ENCODE measurements around the gene CDH5. TPM values are rescaled to one million over a fixed set of nuclear protein-coding genes. Genes with fewer than 3 reads are reported as not detected.

The CDH5 gene
- polyA plus RNA-seq, 1 donor (not counting 4 experiments of a cell fraction or from before 2014, with no cell fraction given) = 0.05 TPM

GRCh38 chr16:66444049-66444481 is 77.6 kb downstream of the CDH5 start:
- no peaks in the 10 kb centered on the region for H3K9me3 ChIP-seq (ENCODE audit: control insufficient read depth, low read depth, low read length)
- H3K4me3 ChIP-seq (ENCODE audit: control insufficient read depth in 2 of 3, extremely low read depth in 1 of 3, insufficient read depth in 2 of 3, low read depth in 1 of 3, low read length in 3 of 3) = no peak overlapping the region
- no peaks in the 10 kb centered on the region for H3K36me3 ChIP-seq (ENCODE audit: control insufficient read depth in 2 of 2, extremely low read depth in 1 of 2, insufficient read depth in 2 of 2, low read length in 2 of 2)
- H2AFZ ChIP-seq (ENCODE audit: control insufficient read depth, low read length) = no peak overlapping the region
- no peak overlapping the region for H3K9ac ChIP-seq (ENCODE audit: control insufficient read depth, extremely low read depth, insufficient read depth, low read length)
- dilution Hi-C loops (cut with MboI; ENCODE audit: extremely low pct_ligation_motif_present, low sequenced_read_pairs) = no loop called here
- peaks cover 6% of the 10 kb centered on the region for H3K4me1 ChIP-seq (ENCODE audit: control insufficient read depth, extremely low read depth, insufficient read depth, low read length)
- H3K27ac ChIP-seq (ENCODE audit: control insufficient read depth, insufficient read depth, low read length) = no peak overlapping the region
- peaks cover 15% of the 10 kb centered on the region for H3K27me3 ChIP-seq (ENCODE audit: control insufficient read depth, extremely low read depth, insufficient read depth, low read length)
- H3K4me2 ChIP-seq (ENCODE audit: control insufficient read depth, extremely low read depth, insufficient read depth, low read depth, low read length) = no peak overlapping the region
- TF ChIP-seq EZH2 (IDR thresholded peaks at IDR 0.05; ENCODE audit: low read length) (no peak), CTCF (optimal IDR thresholded peaks at IDR 0.05 in 1 of 3, IDR thresholded peaks at IDR 0.05 in 1 of 3, conservative IDR thresholded peaks at IDR 0.05 in 1 of 3; ENCODE audit: extremely low read depth in 1 of 3, insufficient read depth in 2 of 3, low read length in 3 of 3) (peak in 1 of 3 experiments; percentile 15)
- H3K9me1 ChIP-seq (ENCODE audit: control insufficient read depth, extremely low read depth, insufficient read depth, low read length) = no peaks in the 10 kb centered on the region
- no peaks in the 10 kb centered on the region for H3K79me2 ChIP-seq (ENCODE audit: control insufficient read depth, insufficient read depth, low read length)
- FAIRE-seq (no peak), DNase-seq (ENCODE audit: low read depth, low spot score) (no peak)
- H4K20me1 ChIP-seq (ENCODE audit: control insufficient read depth, extremely low read depth, insufficient read depth, low read length) = no peaks in the 10 kb centered on the region

GRCh38 chr16:66446737-66447136 is 80.2 kb downstream of the CDH5 start:
- FAIRE-seq (no peak), DNase-seq (ENCODE audit: low read depth, low spot score) (no peak)
- Histone ChIP-seq H3K9me1 (ENCODE audit: control insufficient read depth, extremely low read depth, insufficient read depth, low read length) (no peaks in the 10 kb centered on the region), H3K4me1 (ENCODE audit: control insufficient read depth, extremely low read depth, insufficient read depth, low read length) (peaks cover 4% of the 10 kb centered on the region), H3K4me2 (ENCODE audit: control insufficient read depth, extremely low read depth, insufficient read depth, low read depth, low read length) (no peak overlapping the region), H4K20me1 (ENCODE audit: control insufficient read depth, extremely low read depth, insufficient read depth, low read length) (no peaks in the 10 kb centered on the region), H2AFZ (ENCODE audit: control insufficient read depth, low read length) (no peak overlapping the region), H3K9me3 (ENCODE audit: control insufficient read depth, low read depth, low read length) (no peaks in the 10 kb centered on the region), H3K27ac (ENCODE audit: control insufficient read depth, insufficient read depth, low read length) (no peak overlapping the region), H3K4me3 (ENCODE audit: control insufficient read depth in 2 of 3, extremely low read depth in 1 of 3, insufficient read depth in 2 of 3, low read depth in 1 of 3, low read length in 3 of 3) (no peak overlapping the region), H3K9ac (ENCODE audit: control insufficient read depth, extremely low read depth, insufficient read depth, low read length) (no peak overlapping the region), H3K27me3 (ENCODE audit: control insufficient read depth, extremely low read depth, insufficient read depth, low read length) (peaks cover 15% of the 10 kb centered on the region), H3K36me3 (ENCODE audit: control insufficient read depth in 2 of 2, extremely low read depth in 1 of 2, insufficient read depth in 2 of 2, low read length in 2 of 2) (no peaks in the 10 kb centered on the region), H3K79me2 (ENCODE audit: control insufficient read depth, insufficient read depth, low read length) (no peaks in the 10 kb centered on the region)
- dilution Hi-C loops (cut with MboI; ENCODE audit: extremely low pct_ligation_motif_present, low sequenced_read_pairs) = no loop called here
- TF ChIP-seq EZH2 (IDR thresholded peaks at IDR 0.05; ENCODE audit: low read length) (no peak), CTCF (optimal IDR thresholded peaks at IDR 0.05 in 1 of 3, IDR thresholded peaks at IDR 0.05 in 1 of 3, conservative IDR thresholded peaks at IDR 0.05 in 1 of 3; ENCODE audit: extremely low read depth in 1 of 3, insufficient read depth in 2 of 3, low read length in 3 of 3) (no peak)

Measured in keratinocyte (primary cell).